DND-41 (cell line): ENCODE results near the gene FRMPD1.

Source experiments
- EZH2 ChIP-seq: IDR thresholded peaks from 3 replicates; pipeline ENCODE4 v1.6.1; 2012; ENCODE audit warnings: borderline replicate concordance, low read depth, mild to moderate bottlenecking, moderate library complexity, low read length, inconsistent platforms; ENCODE audit not compliant: severe bottlenecking
- TF ChIP-seq, protein P1 (sequence below): IDR thresholded peaks from 2 replicates; pipeline ENCODE4 v1.5.1; 2012; ENCODE audit warnings: borderline replicate concordance, low read length, moderate library complexity, mild to moderate bottlenecking; ENCODE audit not compliant: poor library complexity, severe bottlenecking; ENCODE audit errors: extremely low read depth

DNA sequence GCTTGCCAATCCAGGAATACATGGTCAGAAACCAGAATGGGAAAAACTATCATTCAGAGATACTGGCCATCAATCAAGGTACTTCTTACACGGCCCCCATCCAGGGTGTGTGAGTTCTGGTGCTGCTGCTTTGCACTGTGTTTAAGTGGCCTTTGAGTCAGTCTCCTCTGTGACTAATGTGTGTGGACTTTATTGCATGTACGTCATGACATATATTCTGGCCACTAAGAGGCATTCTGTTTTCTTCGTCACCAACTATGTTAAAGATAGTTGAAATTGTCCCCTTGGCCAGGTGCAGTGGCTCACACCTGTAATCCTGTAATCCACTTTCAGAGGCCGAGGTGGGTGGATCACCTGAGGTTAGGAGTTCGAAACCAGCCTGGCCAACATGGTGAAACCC, 125.6 kb downstream of the FRMPD1 start:
- TF ChIP-seq, protein P1, sequence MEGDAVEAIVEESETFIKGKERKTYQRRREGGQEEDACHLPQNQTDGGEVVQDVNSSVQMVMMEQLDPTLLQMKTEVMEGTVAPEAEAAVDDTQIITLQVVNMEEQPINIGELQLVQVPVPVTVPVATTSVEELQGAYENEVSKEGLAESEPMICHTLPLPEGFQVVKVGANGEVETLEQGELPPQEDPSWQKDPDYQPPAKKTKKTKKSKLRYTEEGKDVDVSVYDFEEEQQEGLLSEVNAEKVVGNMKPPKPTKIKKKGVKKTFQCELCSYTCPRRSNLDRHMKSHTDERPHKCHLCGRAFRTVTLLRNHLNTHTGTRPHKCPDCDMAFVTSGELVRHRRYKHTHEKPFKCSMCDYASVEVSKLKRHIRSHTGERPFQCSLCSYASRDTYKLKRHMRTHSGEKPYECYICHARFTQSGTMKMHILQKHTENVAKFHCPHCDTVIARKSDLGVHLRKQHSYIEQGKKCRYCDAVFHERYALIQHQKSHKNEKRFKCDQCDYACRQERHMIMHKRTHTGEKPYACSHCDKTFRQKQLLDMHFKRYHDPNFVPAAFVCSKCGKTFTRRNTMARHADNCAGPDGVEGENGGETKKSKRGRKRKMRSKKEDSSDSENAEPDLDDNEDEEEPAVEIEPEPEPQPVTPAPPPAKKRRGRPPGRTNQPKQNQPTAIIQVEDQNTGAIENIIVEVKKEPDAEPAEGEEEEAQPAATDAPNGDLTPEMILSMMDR, result no peak
- no peak for TF ChIP-seq EZH2
